Suprapubic skin (tissue), 4 donors: ENCODE results near the gene EIF2AK2. TPM values are rescaled to one million over a fixed set of nuclear protein-coding genes. Genes with fewer than 3 reads are reported as not detected.

Experiments
- DNase-seq, 2 donors: peaks; one replicate each; pipeline ENCODE4 v3.0.0-alpha.2; 2019; ENCODE audit warnings: low spot score in 2 of 2
- H3K27ac ChIP-seq: fragments of 200-600 bp; sonication (generic); one replicate; pipeline ENCODE4 v1.5.1; 2019
- H3K27me3 ChIP-seq: fragments of 200-600 bp; sonication (generic); one replicate; pipeline ENCODE4 v1.5.1; 2019
- H3K36me3 ChIP-seq: fragments of 200-600 bp; sonication (generic); one replicate; pipeline ENCODE4 v1.5.1; 2019
- H3K4me1 ChIP-seq: fragments of 200-600 bp; sonication (generic); one replicate; pipeline ENCODE4 v1.5.1; 2019
- H3K4me3 ChIP-seq: fragments of 200-600 bp; sonication (generic); one replicate; pipeline ENCODE4 v1.5.1; 2019; ENCODE audit warnings: mild to moderate bottlenecking
- H3K9me3 ChIP-seq: fragments of 200-600 bp; sonication (generic); one replicate; pipeline ENCODE4 v1.5.1; 2019
- EP300 ChIP-seq: sonication (generic); formaldehyde crosslinking; IDR thresholded peaks from one replicate; pipeline ENCODE4 v1.6.1; 2017; ENCODE audit warnings: antibody characterized with exemption
- POLR2A ChIP-seq, 2 donors: fragments of 450-650 bp; IDR thresholded peaks; one replicate each; pipeline ENCODE4 v1.6.1; 2017; ENCODE audit warnings: antibody characterized with exemption in 2 of 2, mild to moderate bottlenecking in 2 of 2, moderate library complexity in 2 of 2
- POLR2AphosphoS5 ChIP-seq, 3 donors: sonication (generic); formaldehyde crosslinking; IDR thresholded peaks; one replicate each; pipeline ENCODE4 v1.6.1; 2017; ENCODE audit warnings: antibody characterized with exemption in 3 of 3
- whole genome bisulfite sequencing: methylation state at CpG from one replicate; pipeline ENCODE4 v1.1.5; 2018; 5-methylcytosine and 5-hydroxymethylcytosine counted together
- total RNA-seq, 4 donors: library from RNA; depleted of rRNA; stranded (reverse); fragments of >200 nt; gene quantifications; one replicate each; pipeline ENCODE4 v1.1.0, GENCODE V29; 2016
- TF ChIP-seq, protein P1 (sequence below), 2 donors: fragments of 200-600 bp in 1 of 2; fragments of 450-650 bp in 1 of 2; sonication (generic) in 1 of 2; IDR thresholded peaks; one replicate each; pipeline ENCODE4 v1.5.1; 2016 to 2019; ENCODE audit warnings: antibody characterized with exemption in 2 of 2, mild to moderate bottlenecking in 1 of 2, moderate library complexity in 1 of 2

Gene EIF2AK2
- total RNA-seq, 4 donors from 2014 or later: 6.5 to 10.8 (median 9.1) TPM

DNA sequence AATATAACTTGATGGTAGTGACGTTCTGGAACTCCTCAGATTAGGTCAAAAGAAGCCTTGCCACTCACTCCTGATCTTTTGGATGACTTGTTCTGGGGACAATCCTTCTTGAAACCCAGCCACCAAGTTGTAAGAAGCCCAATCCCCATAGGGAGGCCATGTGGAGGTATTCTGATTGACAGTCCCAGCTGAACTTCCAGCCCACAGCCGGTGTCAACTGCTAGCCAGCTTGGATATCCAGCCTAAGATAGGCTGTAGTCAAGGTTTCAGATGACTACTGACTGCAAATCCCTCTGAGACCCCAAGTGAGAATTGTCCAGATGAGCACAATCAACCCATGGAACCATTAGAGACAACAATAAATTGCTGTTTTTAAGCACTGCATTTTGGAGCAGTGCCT is 31.4 kb downstream of the EIF2AK2 start:
- no peaks in the 10 kb centered on the region for H3K27me3 ChIP-seq
- no peaks in the 10 kb centered on the region for H3K9me3 ChIP-seq
- H3K4me3 ChIP-seq: no peak overlapping the region
- peaks cover 51% of the 10 kb centered on the region for H3K36me3 ChIP-seq
- TF ChIP-seq POLR2AphosphoS5 (IDR thresholded peaks at IDR 0.05) (no peak), POLR2A (IDR thresholded peaks at IDR 0.05) (no peak), EP300 (no peak)
- TF ChIP-seq, protein P1, sequence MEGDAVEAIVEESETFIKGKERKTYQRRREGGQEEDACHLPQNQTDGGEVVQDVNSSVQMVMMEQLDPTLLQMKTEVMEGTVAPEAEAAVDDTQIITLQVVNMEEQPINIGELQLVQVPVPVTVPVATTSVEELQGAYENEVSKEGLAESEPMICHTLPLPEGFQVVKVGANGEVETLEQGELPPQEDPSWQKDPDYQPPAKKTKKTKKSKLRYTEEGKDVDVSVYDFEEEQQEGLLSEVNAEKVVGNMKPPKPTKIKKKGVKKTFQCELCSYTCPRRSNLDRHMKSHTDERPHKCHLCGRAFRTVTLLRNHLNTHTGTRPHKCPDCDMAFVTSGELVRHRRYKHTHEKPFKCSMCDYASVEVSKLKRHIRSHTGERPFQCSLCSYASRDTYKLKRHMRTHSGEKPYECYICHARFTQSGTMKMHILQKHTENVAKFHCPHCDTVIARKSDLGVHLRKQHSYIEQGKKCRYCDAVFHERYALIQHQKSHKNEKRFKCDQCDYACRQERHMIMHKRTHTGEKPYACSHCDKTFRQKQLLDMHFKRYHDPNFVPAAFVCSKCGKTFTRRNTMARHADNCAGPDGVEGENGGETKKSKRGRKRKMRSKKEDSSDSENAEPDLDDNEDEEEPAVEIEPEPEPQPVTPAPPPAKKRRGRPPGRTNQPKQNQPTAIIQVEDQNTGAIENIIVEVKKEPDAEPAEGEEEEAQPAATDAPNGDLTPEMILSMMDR (IDR thresholded peaks at IDR 0.05): no peak
- no peak overlapping the region for H3K27ac ChIP-seq
- 94% methylated on average over 2 of the region's 2 CpGs for WGBS
- H3K4me1 ChIP-seq: no peaks in the 10 kb centered on the region
- no peak for DNase-seq

DNA sequence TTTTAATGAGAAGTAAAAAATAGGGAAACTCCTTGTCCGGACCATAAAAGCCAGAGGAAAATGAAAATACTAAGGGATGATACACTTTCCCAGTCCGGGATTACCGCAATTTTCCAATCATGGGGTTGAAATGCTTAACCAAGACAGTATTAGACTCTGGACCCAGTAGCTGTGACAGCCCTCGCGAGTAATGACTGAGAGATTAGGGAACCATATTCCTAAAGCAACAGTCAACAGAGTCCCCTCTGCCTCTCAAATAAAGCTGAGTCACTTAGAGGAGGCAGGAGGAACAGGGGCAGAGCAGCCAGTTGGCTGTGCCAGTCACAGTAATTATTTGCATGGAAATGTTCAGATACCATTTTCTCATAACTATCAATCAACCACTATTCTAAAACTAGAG is 37.6 kb downstream of the EIF2AK2 start:
- TF ChIP-seq POLR2AphosphoS5 (IDR thresholded peaks at IDR 0.05) (no peak), EP300 (no peak), POLR2A (IDR thresholded peaks at IDR 0.05) (no peak)
- TF ChIP-seq, protein P1 (IDR thresholded peaks at IDR 0.05): no peak
- Histone ChIP-seq H3K4me3 (no peak overlapping the region), H3K27ac (no peak overlapping the region), H3K9me3 (no peaks in the 10 kb centered on the region), H3K4me1 (no peaks in the 10 kb centered on the region), H3K36me3 (peaks cover 59% of the 10 kb centered on the region), H3K27me3 (no peaks in the 10 kb centered on the region)
- WGBS: 96% methylated on average over 5 of the region's 5 CpGs
- DNase-seq: no peak

DNA sequence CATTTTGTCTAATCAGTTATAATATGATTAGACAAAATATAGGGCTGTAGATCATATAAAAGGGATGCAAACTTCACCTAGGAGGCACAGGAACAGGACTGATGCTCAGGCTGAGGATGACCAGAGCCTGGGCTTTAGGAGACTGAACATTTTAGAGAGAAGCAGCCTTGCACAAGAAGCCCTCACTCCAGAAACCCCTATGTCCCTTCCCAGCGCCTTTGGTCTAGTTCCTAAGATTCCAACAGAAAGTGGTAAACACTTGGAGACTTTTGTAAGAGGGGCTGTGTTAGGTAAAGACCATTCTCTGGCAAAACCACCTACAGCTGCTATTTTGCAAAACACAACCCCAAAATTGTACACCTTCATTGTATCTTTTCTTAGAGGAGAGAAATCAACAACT is 39.2 kb downstream of the EIF2AK2 start:
- Histone ChIP-seq H3K4me1 (no peaks in the 10 kb centered on the region), H3K27me3 (no peaks in the 10 kb centered on the region), H3K27ac (no peak overlapping the region), H3K36me3 (peaks cover 63% of the 10 kb centered on the region), H3K4me3 (no peak overlapping the region), H3K9me3 (no peaks in the 10 kb centered on the region)
- 89% methylated on average over 1 of the region's 1 CpG for WGBS
- TF ChIP-seq, protein P1 (IDR thresholded peaks at IDR 0.05): no peak
- TF ChIP-seq EP300 (no peak), POLR2AphosphoS5 (IDR thresholded peaks at IDR 0.05) (no peak), POLR2A (IDR thresholded peaks at IDR 0.05) (no peak)
- no peak for DNase-seq

DNA sequence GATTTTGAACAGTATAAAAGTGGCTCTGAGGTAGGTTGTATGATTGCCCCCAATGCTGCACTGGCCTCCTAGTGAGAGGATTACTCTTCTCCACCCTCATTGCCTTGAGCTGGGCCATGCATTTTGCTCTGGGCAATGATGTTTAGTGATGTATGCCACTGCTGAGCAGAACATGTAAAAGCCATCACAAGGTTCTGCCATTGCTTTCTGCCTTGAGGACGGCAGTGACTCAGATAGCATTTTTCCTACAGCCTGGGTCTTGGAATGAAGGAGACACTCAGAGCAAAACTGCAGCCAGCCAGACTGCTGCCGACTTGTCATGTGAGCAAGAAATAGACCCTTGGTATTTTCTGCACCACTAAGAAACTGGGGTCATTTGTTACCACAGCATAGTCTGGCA is 44.8 kb downstream of the EIF2AK2 start:
- peaks cover 49% of the 10 kb centered on the region for H3K36me3 ChIP-seq
- no peaks in the 10 kb centered on the region for H3K27me3 ChIP-seq
- no peak overlapping the region for H3K4me3 ChIP-seq
- 67% methylated on average over 2 of the region's 2 CpGs for WGBS
- no peak overlapping the region for H3K27ac ChIP-seq
- no peaks in the 10 kb centered on the region for H3K4me1 ChIP-seq
- no peak for DNase-seq
- H3K9me3 ChIP-seq: no peaks in the 10 kb centered on the region
- TF ChIP-seq EP300 (no peak), POLR2AphosphoS5 (IDR thresholded peaks at IDR 0.05) (no peak), POLR2A (IDR thresholded peaks at IDR 0.05) (no peak)
- TF ChIP-seq, protein P1 (IDR thresholded peaks at IDR 0.05): no peak

DNA sequence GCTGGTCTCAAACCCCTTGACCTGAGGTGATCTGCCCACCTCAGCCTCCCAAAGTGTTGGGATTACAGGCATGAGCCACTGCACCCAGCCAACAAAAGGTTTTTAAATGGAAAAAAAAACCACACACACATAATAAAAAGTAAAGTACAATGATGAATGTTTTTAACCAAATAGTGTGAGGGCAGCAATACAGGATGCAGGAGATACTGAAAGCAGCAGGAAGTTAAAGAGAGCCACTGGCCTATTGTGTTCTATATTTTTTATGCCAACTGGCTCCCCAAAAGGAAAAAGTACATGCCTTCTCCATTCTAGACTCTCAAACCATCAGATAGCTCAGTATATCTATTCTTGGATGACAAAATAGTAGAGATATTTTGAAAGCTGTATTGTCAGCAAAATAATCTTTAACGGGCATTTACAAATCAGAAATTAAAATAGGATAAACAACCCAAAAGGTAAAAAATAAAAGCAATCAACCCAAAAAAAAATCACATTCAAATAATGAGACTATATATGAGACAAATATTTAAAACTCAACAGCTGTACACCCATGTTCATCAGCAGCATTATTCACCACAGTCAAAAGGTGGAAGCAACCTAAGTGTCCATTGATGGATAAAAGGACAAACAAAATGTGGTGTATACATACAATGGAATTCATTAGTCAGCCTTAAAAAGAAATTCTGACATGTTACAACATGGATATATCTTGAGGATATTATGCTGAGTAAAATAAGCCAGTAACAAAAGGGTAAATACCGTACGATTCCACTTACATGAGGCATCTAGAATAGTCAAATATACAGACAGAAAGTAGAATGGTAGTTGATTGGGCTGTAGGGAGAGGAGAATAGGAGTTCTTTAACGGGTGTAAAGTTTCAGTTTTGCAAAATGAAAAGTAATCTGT is 46.2 kb downstream of the EIF2AK2 start:
- no peak overlapping the region for H3K27ac ChIP-seq
- DNase-seq: no peak
- no peaks in the 10 kb centered on the region for H3K4me1 ChIP-seq
- TF ChIP-seq EP300: no peak
- TF ChIP-seq, protein P1 (IDR thresholded peaks at IDR 0.05): no peak
- no peak for TF ChIP-seq POLR2AphosphoS5 (IDR thresholded peaks at IDR 0.05)
- TF ChIP-seq POLR2A (IDR thresholded peaks at IDR 0.05): no peak
- no peak overlapping the region for H3K4me3 ChIP-seq
- peaks cover 52% of the 10 kb centered on the region for H3K36me3 ChIP-seq
- no peaks in the 10 kb centered on the region for H3K27me3 ChIP-seq
- H3K9me3 ChIP-seq: no peaks in the 10 kb centered on the region
- 91% methylated on average over 4 of the region's 4 CpGs for WGBS
